Right kidney (tissue), 9 donors: ENCODE results near the gene CCL21.
"Not testable (repeated sequence)": the region's sequence is repeated elsewhere in the genome, so short reads cannot be mapped to it uniquely, and the experiment has no call there.

Experiments
- DNase-seq: peaks from one replicate; pipeline ENCODE4 v3.0.0-alpha.2; 2016
- long read RNA-seq, 8 donors: transcript quantifications; one replicate each; lab custom pipeline, GENCODE V29; 2026

Gene CCL21
- long read RNA-seq, donor 1, transcript CCL21-201 (4 exons, 852 nt) = major isoform, 6 of 6 reads
- long read RNA-seq, donor 1, partial matches to known transcripts = 0 of 6 reads
- long read RNA-seq, donor 1, other reads (novel, unspliced or antisense) = 0 of 6 reads
- long read RNA-seq, donor 2, transcript CCL21-201 (4 exons, 852 nt) = major isoform, 9 of 18 reads
- long read RNA-seq, donor 2, partial matches to known transcripts = 6 of 18 reads
- long read RNA-seq, donor 2, other reads (novel, unspliced or antisense) = 0 of 18 reads
- long read RNA-seq, donor 3, transcript CCL21-201 (4 exons, 852 nt) = major isoform, 6 of 13 reads
- long read RNA-seq, donor 3, partial matches to known transcripts = 7 of 13 reads
- long read RNA-seq, donor 3, other reads (novel, unspliced or antisense) = 0 of 13 reads
- long read RNA-seq, donor 4, transcript CCL21-201 (4 exons, 852 nt) = major isoform, 19 of 23 reads
- long read RNA-seq, donor 4, partial matches to known transcripts = 0 of 23 reads
- long read RNA-seq, donor 4, other reads (novel, unspliced or antisense) = 0 of 23 reads
- long read RNA-seq, donor 5, partial matches to known transcripts = 0 of 3 reads
- long read RNA-seq, donor 5, other reads (novel, unspliced or antisense) = 0 of 3 reads
- long read RNA-seq, donor 6, transcript CCL21-202 (3 exons, 599 nt) = minor isoform, 8 of 24 reads
- long read RNA-seq, donor 6, transcript CCL21-201 (4 exons, 852 nt) = major isoform, 9 of 24 reads
- long read RNA-seq, donor 6, partial matches to known transcripts = 7 of 24 reads
- long read RNA-seq, donor 6, other reads (novel, unspliced or antisense) = 0 of 24 reads
- long read RNA-seq, donor 7, transcript CCL21-201 (4 exons, 852 nt) = major isoform, 11 of 19 reads
- long read RNA-seq, donor 7, partial matches to known transcripts = 7 of 19 reads
- long read RNA-seq, donor 7, other reads (novel, unspliced or antisense) = 0 of 19 reads
- long read RNA-seq, donor 8, partial matches to known transcripts = 0 of 3 reads
- long read RNA-seq, donor 8, other reads (novel, unspliced or antisense) = 0 of 3 reads

GRCh38 chr9:34710023-34710422 is at the start of gene CCL21:
TSS of gene CCL21 (minus strand) at chr9:34710136. CDS start at chr9:34710066, 70 bp downstream.
- DNase-seq = no peak

GRCh38 chr9:34759432-34760134 is 49.6 kb upstream of the CCL21 start:
- no peak for DNase-seq

- not testable (repeated sequence) for DNase-seq
Observed at GRCh38 chr9:34750320-34750719, 40.4 kb upstream of the CCL21 start.

- DNase-seq = no peak
Observed at GRCh38 chr9:34746526-34746925, 36.6 kb upstream of the CCL21 start.

GRCh38 chr9:34744295-34745221 is 34.6 kb upstream of the CCL21 start:
- no peak for DNase-seq

- no peak for DNase-seq
Observed at GRCh38 chr9:34742710-34743109, 32.8 kb upstream of the CCL21 start.

GRCh38 chr9:34741628-34742027 is 31.7 kb upstream of the CCL21 start:
- no peak for DNase-seq

GRCh38 chr9:34740176-34740575 is 30.2 kb upstream of the CCL21 start:
- not testable (repeated sequence) for DNase-seq

GRCh38 chr9:34737677-34738260 is 27.8 kb upstream of the CCL21 start:
- DNase-seq = no peak

- DNase-seq = no peak
Observed at GRCh38 chr9:34734720-34735119, 24.8 kb upstream of the CCL21 start.

- DNase-seq = no peak
Observed at GRCh38 chr9:34732886-34733285, 22.9 kb upstream of the CCL21 start.

- DNase-seq = no peak
Observed at GRCh38 chr9:34732478-34732877, 22.5 kb upstream of the CCL21 start.

- no peak for DNase-seq
Observed at GRCh38 chr9:34723141-34723540, 13.2 kb upstream of the CCL21 start.

- DNase-seq = not testable (repeated sequence)
Observed at GRCh38 chr9:34719769-34720025, 9.8 kb upstream of the CCL21 start.

GRCh38 chr9:34719021-34719768 is 9.3 kb upstream of the CCL21 start:
- DNase-seq = no peak

GRCh38 chr9:34717996-34718614 is 8.2 kb upstream of the CCL21 start:
- DNase-seq = no peak

- no peak for DNase-seq
Observed at GRCh38 chr9:34716711-34717110, 6.8 kb upstream of the CCL21 start.

- no peak for DNase-seq
Observed at GRCh38 chr9:34715639-34716215, 5.8 kb upstream of the CCL21 start.

- no peak for DNase-seq
Observed at GRCh38 chr9:34714007-34714406, 4.1 kb upstream of the CCL21 start.
